NCI-H2107 (cell line): Measurements from ENCODE around the gene NR1H2.
A peak's percentile ranks its signal among the peaks of the same experiment; 100 is the strongest.
"Not testable (repeated sequence)": the region's sequence is repeated elsewhere in the genome, so short reads cannot be mapped to it uniquely, and the experiment has no call there.

Experiments used
- DNase-seq: peaks from one replicate; lab custom pipeline; 2025; lab: John Stamatoyannopoulos, UW

The NR1H2 gene

DNA sequence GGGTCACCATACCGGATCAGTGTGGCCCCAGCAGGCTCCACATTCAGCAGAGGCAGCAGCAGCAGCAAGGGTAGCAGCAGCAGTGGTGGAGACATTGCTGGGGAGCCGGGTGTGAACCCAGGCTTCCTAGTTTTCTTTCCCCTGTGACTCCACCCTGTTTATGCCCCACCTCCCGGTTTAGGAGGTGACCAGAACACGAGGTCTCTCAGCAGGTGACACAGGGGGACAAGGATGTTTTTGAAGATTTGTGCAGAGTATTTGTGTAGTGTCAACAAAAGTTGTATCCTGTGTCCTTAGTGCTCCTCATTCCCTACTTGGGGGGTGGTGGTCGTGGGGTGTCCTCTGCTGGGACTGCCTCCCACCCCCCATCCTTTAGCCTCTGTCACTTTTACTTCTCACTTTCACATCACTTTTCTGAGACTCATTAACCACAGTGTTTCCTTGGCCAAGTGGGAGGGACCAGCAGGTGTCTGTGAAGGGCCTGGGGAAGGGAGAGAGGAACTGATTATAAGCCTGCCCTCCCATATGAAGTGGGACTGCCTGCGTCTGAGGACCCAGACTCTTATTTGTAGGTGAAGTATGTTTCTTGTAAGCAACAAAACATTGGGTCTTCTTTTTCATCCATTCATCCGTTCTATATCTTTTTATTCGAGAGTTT lies 31.5 kb upstream of the NR1H2 start:
- DNase-seq = no peak

DNA sequence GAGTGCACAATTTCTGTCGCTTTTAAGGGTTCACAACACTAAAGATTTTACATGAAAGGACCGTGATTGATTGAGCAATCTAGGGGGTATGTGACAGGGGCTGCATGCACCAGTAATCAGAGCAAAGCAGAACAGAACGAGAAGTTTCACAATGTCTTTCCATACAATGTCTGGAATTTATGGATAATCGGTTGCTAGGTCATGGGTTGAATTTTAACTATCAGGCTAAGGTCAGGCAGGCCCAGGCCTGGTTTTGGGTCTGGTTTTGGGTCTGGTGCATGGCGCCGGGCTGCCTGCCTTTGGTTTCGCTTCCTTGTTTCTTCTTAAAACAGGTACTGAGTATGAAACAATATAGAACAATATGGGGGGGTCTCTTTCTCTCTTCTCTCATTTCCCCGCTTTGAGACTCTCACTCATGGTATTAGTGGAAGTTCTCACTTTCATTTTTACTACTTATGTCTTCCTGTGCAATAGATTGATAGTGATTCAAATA lies 29.1 kb upstream of the NR1H2 start:
- not testable (repeated sequence) for DNase-seq

- DNase-seq = no peak
Observed at GRCh38 chr19:50349277-50350057, 26.8 kb upstream of the NR1H2 start.

GRCh38 chr19:50352242-50352641 lies 24.0 kb upstream of the NR1H2 start:
- no peak for DNase-seq

GRCh38 chr19:50353487-50353880 lies 22.8 kb upstream of the NR1H2 start:
- DNase-seq = not testable (repeated sequence)

DNA sequence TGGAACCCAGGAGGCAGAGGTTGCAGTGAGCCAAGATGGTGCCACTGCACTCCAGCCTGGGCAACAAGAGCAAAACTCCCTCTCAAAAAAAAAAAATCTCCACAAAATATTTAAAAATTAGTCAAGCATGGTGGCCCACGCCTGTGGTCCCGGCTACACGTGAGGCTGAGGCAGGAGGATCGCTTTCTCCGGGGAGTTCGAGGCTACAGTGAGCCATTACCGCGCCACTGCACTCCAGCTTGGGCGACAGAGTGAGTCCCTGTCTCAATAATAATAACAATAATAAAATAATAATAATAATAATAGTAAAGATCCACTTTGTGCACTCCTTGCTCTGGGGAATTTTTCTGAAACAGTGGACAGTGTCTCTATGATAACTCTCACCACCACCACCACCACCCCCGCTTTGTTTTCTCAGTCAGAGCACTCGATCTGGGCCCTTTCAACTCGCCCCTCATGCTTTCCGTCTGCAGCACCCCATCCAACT lies 19.5 kb upstream of the NR1H2 start:
- no peak for DNase-seq

GRCh38 chr19:50357178-50358100 lies 18.8 kb upstream of the NR1H2 start:
- no peak for DNase-seq

DNA sequence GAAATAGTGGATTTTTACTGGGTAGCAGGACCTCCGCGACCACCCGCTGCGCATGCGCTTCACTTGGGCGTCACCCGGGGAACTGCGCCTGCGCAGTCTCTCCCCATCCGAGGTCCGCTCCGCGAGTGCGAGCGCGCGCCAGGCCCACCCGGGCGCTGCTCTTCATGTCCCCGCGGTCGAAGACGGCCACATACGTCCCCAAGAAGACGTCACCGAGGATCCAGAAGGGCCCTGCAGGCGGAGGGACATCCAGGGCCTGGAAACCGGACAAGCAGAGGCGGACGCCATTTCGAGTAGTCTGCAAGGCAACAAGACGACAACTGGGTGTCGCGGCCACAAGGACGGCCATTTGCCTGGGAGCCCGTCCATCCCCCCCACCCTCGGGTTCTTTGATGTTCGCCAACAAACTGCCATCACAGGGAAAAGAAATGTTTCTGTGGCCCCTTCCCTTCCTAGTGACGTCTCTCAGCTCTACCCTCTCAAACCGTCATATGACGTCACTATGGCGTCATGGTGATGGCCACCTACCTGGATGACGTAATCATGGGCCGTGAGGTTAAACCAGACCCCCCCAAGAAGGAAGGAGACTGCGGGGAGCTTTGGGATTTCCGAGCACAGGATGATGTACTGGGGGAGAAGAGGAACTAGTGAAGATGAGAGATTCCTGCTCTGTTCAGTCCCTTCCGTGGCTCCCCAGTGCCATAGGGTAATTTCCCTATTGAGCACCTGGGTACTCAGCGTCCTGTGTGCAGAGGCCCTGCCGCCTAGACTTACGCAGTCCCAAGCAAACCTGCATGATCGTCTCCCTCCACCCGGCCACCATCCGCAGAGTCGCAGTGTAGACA lies 17.6 kb upstream of the NR1H2 start:
- DNase-seq = no peak

- DNase-seq = no peak
Observed at GRCh38 chr19:50359328-50359818, 16.9 kb upstream of the NR1H2 start.

GRCh38 chr19:50361290-50362029 lies 14.8 kb upstream of the NR1H2 start:
- DNase-seq = no peak

DNA sequence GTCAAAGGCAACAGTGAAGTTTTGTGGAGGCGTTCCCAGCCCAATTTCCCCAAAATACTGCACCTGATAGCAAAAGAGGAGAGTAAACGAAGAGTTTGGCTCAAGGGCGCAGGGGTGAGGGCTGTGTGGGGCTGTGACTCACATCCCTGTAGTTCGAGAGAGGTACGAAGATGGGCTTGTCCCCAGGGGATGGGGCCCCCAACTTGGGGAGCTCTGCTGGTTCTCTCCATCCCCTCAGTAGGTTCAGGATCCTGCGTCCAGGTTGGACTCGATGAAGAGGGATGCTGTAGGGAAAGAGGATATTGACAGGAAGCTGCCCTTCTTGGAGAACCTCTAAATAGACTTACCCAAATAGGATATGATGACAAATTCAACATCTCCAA lies 14.2 kb upstream of the NR1H2 start:
- no peak for DNase-seq

DNA sequence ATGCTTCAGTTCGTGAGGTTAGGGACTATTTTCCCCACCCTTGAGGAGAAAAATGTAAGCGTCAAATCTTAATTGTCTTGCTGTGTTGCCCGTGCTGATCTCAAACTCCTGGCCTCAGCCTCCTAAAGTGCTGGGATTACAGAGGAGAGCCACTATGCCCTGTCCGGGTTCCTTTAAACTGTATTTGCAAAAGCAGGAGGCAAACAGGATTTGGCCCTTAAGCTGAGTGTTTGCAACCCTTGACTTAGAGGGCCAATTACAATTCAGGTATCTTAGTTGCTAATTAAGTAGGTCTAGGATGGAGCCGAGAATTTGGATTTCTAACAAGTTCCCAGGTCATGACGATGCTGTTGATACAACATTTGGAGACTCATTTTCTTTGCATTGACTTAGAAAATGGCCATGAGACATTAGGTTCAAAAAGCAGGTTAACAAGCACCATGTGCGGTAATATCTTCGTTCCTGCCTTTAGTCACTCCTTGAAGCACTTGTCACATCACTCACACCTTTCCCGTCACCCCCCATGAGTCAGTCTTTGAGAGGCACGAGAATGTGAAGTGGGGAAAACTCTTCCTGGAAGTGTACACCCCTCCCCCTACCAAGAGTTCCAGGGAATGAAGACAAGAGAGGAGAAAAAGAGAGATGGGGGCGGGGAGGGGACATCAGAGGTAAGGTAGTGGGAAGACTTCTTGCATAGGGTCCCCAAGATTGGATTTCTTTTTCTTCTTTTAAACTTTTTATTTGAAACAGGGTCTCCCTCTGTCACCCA lies 13.4 kb upstream of the NR1H2 start:
- no peak for DNase-seq

DNA sequence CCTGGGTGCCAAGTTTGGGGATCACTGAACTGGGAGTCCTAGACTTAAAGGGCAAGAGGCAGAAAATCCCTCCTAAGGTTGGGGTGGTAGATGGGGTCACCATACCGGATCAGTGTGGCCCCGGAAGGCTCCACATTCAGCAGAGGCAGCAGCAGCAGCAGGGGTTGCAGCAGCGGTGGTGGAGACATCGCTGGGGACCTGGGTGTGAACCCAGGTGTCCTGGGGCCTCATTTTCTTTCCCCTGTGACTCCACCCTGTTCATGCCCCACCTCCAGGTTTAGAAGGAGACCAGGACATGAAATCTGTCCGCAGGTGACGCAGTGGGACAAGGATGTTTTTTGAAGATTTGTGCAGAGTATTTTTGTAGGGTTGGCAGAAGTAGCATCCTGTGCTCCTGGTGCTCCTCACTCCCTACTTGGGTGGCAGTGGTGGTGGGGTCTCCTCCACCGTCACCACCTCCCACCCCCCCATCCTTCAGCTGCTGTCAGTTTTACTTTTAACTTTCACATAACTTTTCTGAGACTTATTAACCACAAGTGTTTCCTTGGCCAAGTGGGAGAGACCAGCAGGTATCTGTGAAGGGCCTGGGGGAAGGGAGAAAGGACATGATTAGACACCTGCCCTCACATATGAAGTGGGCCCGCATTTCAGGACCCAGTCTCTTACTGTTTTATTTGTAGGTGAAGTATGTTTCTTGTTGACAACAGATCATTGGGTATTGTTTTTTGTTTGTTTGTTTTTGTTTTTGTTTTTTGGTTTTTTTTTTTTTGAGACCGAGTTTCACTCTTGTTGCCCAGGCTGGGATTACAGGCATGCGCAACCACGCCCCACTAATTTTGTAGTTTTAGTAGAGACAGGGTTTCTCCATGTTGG lies 10.6 kb upstream of the NR1H2 start, which contains the start of gene NAPSA:
Gene NAPSA (minus strand): TSS at position 206 of the 873 bp plus-strand sequence. CDS start 18 bp downstream, at position 188.
- DNase-seq = no peak

DNA sequence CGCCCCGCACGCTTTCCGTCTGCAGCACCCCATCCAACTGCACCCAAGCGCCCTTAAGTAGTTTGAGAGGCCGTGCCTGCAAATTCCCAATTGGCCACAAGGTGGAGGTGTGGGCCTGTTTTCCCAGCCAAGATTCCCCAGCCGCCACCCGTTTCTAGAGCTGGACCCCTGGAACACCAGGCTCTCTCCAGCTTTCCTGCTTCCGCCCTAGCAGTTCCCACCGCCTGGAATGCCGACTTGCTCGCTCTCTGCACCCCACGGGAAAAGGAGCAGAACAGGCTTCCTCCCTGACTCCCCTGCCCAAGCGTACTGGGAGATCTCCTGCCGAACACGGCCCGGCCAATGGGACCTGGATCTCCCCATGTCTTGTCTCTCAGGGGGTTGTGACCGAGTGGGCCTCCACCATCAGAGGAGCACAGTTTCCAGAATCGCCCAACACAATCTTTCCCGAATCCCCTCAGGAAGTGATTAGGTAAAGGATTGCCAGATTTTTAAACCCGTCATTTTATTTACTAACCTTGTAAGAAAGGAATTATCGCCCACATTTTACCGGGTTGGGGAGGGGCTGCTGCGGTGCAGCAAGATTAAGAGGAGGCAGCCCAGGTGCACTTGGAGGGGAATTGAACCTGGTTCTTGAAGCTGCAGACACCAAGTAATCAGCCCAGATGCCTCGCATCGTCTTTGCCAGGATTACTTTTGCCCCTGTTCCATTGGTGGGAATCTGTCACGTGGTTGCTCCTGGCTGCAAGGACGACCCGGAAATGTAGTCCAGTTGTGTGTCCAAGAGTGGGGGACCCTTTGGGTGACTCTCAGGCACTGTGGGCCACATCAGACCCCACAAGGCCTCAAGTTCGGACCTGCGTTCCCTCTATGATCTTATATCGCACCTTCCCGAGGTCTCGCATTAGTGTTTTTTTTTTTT lies 7.3 kb upstream of the NR1H2 start:
- peak; percentile 54 for DNase-seq

GRCh38 chr19:50371914-50372475 lies 4.3 kb upstream of the NR1H2 start:
- DNase-seq = no peak

DNA sequence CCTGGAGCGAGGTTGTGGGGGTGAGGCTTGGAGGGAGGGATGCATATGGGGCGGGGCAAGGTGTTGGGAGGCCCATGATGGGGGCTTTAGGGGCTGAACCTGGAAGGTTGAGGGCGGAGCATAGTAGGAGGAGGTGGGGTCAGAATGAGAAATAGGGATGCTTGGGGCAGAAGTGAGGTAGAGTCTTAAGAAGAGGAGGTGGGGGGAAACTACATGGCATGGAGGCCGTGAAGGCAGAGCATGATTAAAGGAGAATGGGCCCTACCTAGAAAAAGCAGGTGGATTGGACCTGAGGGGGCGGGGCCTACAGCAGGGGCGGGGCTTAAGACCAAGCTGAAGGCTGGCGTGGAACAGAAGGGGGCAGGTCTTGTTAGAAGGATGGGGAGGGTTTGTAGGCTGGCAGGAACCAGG lies 799 bp downstream of the NR1H2 start:
- DNase-seq = no peak

DNA sequence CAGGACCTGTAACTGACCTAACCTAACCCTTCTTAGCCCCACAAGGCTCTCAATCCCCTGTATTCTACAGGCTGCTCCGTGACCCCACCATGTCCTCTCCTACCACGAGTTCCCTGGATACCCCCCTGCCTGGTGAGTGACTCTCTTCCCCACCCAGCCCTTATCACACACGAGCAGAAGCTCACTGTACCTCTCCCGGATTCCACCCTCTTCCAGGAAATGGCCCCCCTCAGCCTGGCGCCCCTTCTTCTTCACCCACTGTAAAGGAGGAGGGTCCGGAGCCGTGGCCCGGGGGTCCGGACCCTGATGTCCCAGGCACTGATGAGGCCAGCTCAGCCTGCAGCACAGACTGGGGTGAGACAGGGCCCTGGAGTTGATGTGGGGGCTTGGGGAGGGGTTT lies 1.3 kb downstream of the NR1H2 start:
- no peak for DNase-seq
